Esophagus squamous epithelium (tissue), 4 donors: ENCODE results near the gene GTPBP4.

Source experiments
- CTCF ChIP-seq, 6 experiments: fragments of 450-650 bp in 4 of 6; fragments of 200-600 bp in 2 of 6; sonication (generic) in 2 of 6; IDR thresholded peaks; one replicate each; pipeline ENCODE4 v1.5.1; 2016 to 2019; ENCODE audit warnings: antibody characterized with exemption in 6 of 6, mild to moderate bottlenecking in 4 of 6, moderate library complexity in 4 of 6
- POLR2A ChIP-seq, 4 donors: fragments of 450-650 bp; IDR thresholded peaks; one replicate each; pipeline ENCODE4 v1.6.1; 2017; ENCODE audit warnings: antibody characterized with exemption in 4 of 4, mild to moderate bottlenecking in 4 of 4, moderate library complexity in 3 of 4

- TF ChIP-seq CTCF (IDR thresholded peaks at IDR 0.05) = no peak
- no peak for TF ChIP-seq POLR2A (IDR thresholded peaks at IDR 0.05)
Observed at GRCh38 chr10:1063232-1063865, 75.1 kb downstream of the GTPBP4 start.
